DMS53 (cell line): ENCODE data around the gene MSANTD2.
A peak's percentile ranks its signal among the peaks of the same experiment; 100 is the strongest.
"Not testable (repeated sequence)": the region's sequence is repeated elsewhere in the genome, so short reads cannot be mapped to it uniquely, and the experiment has no call there.

Source experiments
- DNase-seq: peaks from one replicate; lab custom pipeline; 2025; lab: John Stamatoyannopoulos, UW

Gene MSANTD2

GRCh38 chr11:124770959-124771358 is 29.2 kb downstream of the MSANTD2 start:
- not testable (repeated sequence) for DNase-seq

DNA sequence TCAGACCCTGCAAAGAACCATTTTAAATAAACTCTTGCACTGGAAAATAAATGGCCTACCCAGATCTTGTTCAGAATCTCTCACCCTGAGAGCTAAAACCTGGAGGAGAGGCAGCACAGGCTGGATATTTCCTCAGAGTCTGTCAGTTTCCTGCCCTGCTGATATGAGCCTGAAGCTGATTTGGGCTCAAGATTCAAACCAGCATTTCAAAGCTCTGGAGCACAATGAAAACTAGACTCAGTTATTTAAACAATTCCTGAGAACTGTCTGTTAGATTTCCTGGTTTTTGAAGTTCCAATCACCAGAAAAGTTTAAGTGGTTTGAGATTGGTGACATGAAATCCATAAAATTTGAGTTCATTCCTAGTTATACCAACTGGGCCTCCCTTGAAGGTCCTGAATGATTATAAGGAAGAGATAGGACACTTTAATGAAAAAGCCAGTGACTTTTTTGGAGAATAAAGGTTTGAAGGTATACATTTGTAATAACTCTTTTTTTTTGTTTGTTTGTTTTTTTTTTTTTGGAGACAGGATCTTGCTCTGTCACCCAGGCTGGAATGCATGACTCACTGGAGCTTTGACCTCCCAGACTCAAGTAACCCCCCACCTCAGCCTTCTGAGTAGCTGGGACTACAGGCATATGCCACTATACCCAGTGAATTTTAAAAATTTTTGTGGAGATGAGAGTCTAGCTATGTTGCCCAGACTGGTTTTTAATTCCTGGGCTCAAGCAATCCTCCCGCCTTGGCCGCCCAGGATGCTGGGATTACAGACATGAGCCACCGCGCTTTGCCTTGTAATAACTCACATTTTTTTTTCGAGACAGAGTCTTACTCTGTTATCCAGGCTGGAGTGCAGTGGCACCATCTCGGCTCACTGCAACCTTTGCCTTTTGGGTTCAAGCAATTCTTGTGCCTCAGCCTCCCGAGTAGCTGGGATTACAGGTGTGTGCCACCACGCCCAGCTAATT is 30.1 kb downstream of the MSANTD2 start:
- DNase-seq: peak; percentile 10

DNA sequence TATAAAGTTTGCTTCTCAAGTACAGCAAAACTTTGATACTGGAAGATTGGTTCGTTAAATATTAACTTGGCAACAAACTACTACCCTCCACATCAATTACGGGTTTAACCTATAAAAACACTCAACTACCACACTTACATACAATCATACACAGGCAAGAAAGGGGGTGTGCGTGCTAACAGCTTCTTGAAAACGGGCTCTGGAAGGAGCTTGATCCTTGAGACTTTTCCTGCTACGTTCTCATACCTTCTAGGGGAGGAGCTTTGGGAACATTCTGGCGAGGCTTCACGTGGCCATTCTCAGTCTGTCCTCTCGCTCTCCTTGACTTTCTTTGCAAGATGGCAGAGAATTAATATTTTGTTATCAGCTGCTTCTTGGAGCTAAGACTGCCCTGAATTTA is 31.3 kb downstream of the MSANTD2 start:
- no peak for DNase-seq

DNA sequence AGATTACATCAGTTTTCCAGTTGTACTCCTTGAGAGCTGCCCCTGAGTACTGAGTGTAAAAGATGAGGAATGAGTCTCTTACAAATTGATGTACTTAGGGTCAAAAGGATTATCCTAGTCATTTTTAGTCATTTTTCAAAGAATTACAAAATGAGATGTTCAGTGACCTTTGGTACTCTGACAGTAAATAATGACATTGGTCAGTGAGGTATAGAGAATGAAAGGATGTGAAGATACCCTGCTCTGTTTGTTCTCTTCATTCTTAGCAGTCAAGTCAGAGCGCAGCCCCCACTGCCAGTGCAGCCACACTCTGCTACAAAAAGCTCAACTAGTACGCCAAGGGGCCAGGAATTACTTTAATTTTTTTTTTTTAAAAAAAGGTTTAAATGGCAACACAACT is 34.0 kb downstream of the MSANTD2 start:
- DNase-seq: no peak

DNA sequence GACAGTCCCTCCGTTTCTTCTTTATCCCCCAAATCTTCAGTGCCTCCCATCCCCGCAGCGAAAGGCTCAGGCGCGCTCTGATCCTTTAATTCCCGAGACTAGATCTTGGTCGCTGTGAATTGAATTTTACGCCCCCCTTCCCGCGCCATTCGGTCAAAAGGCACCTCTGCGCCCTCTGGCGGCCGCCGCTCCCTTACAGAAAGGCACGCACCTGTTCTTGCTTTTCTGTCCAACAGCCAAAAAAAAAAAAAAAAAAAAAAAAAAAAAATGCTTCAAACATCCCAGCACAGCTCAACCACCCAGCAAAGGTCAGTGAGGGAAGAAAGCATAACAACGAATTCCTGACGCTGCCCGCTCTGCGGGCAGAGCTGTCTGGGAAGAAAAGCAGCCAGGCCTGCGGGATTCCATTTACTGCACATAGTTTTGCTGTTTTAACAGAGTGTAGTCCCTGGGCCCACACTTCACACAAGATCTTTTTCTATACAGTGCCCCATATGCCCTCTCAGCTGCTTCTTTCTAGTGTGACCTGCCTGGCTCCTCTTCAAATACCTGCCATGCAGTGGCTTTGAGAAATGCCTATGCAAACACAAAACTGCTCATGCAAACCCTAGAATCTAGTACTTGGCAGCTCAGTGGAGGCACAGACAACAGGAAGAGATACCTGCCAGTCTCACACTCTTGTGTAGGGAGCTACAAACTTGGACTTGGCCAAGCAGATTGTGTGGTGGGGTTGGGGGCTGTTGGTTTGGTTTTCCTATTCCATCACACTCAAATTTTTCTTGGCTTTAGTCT is 36.9 kb downstream of the MSANTD2 start:
- peak; percentile 93 for DNase-seq

DNA sequence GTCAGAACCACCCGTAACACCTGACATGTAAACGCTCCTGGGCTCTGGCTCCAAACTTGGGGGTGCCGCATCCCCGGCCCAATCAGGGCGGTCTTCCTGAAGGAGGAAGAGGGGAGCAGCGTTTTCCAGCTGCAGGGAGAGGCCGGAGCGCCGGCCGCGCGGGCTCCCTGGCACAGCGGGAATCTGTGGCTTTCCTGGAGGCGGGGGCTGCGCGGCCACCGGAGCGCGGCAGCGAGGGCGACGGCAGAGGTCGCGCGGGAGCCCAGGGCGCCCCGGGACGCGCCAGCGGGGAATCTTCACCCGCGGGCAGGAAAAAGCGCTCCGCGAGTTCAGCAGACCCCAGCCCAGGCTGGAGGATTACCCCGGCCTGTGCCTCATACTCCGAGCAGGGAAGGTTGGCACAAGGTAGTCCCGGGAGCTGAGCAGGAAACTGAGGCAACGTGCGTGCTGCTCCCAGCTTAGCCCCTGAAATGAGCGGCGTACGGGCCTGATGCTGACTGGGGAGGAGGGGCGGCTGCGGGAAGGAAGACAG is 37.5 kb downstream of the MSANTD2 start:
- DNase-seq: peak; percentile 74

DNA sequence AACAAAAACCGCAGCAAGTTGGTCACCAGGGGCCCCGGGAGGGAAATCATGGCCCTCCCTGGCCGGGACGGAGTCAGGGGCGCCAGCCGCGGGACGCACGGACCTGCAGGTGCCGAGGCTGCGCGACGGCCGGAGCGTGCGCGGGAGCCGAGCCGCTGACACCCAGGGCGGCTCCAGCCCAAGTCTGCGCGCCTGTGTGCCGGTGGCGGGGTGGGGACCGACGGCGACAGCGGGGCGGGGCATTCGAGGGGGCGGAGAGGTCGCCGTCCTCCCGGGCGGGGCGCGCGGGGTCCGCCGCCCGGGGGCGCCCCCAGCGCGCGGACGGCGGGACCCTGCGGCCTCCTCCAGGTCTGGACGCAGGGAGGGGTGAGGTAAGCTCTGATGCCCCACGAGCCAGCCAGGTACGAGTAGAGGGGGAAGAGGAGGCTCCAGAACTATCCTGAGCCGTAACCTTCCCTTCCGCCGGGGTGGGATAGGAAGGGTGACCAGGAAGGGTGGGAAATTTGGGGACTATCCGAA is 38.0 kb downstream of the MSANTD2 start, which contains the start of gene ESAM:
TSS of gene ESAM (minus strand) at position 186 of the 519 bp plus-strand sequence. CDS start at position 50, 136 bp downstream.
- peak; percentile 83 for DNase-seq

- no peak for DNase-seq
Observed at GRCh38 chr11:124761301-124762104, 38.7 kb downstream of the MSANTD2 start.

DNA sequence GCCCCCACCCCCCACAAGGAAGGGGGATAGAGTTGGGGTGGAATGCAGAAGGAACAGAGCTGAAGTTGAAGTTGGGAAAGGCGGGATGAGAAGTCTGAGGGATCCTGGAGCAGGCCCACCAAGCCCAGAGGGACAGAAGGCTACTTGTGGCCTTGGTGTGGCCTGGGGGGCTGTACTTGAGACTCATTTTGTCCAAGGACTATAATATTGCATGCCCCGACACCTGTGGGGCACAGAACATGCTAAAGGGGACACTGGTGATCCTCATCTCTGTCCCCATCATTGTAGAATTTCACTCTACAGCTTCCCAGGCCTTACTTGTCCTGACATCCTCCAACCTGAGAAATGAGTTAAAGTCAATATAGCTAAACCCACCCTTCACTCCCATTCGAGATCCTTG is 39.4 kb downstream of the MSANTD2 start:
- no peak for DNase-seq

DNA sequence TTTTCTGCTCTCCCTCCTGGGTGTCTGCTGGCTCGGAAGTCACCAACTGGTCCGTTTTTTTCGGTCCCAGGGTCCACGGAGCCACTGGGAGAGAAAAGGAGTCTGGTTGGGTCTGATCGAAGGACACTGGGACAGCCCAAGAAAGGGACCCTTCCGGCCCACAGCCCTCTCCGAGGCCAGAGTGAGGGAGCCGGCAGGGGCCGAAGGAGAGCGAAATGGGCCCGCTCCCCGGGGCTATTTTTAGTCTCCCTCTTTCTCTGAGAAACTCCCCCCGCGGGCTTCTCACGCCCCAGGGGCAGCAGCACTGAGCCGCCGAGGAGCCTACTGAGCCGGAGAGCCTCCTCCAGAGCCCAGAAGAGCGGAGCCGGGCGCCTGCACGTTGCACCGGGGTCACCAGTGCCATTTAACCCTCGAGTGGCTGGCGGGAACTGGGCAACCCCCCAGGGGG is 40.0 kb downstream of the MSANTD2 start:
- no peak for DNase-seq

DNA sequence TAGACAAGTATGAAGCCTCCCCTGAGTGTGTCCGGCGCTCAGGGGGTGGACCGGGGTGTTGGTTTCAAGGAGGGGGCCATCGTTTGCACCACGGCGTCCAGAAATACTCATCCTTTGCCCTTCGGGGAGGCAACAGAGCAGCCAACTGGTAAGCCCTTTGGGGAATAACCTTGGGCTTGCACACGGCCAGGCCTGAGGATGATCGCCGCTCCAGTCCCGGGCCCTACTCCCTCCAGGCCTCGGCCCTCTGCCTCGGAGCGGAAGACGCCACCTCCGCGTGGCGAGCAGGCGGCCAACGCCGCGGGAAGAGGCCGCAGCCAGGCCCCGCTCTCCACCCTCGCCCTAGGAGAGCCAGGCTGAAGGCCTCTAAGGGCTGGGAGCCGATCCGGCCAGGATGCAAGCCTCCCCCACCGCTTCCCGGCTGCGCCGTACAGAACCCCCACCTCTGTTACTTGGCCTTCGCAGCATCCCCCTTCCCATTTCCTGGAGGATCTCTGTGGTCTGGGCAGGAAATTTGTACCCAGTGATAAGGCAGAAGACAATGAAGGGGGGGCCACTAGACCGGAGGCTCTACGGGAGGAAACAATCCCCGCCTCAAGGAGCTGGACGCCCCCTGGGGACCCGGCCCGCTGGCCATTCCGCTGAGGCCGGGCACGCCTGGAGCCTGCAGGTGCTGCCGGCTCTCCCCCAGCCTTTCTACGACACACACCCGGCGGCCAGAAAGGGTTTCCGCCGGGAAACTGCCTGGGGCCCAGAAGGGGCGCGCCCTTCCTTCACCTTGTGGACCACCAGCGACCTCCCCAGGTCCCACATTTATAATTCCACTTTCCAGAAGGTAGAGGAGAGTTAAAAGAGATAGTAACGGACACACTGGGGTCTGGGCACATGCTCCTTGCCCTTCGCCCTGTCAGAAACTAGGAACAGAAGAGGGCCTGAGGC is 40.7 kb downstream of the MSANTD2 start:
- peak; percentile 61 for DNase-seq

DNA sequence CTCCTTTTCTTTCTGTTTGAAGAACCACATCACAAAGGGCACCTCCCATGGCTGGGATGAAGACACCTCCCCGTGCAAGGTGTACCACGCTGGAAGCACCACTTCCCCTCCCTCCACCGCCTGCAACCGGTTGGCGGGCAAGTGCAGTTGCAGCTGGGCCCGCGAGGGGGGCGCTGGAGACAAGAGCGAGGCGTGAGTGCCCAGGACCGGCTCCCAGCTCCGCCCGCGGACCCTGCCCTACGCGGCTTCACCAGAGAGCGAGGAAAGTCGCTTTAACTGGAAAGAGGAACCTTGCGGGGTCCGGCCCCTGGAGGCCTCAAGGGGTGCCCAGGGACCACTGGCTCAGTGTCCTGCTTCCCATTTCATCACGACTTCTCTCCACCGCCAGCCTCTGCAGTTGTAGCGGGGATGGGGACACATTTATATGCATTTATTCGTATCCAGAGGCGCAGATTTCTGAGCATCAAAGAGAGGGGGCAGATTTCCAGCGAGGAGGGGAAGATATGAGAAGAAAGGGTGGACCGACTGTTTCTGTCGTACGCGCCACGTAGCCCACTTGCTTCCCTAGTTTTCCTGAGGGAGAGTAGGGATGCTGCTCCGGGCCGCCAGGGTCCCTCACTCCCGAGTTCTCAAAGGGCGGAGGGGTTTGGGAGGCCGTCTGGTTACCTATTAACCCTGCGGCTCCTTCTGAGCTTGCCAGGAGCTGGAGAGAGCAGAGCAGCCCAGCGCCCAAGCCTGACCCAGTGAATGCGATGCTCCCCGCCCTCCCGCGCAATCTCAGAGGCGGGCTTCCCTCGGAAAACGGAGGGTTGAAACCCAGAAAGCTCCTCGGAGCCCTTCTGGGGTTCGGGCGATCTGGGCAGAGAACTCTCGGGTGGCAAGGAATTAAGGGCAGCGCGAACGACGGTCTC is 41.6 kb downstream of the MSANTD2 start:
- DNase-seq: peak; percentile 97

DNA sequence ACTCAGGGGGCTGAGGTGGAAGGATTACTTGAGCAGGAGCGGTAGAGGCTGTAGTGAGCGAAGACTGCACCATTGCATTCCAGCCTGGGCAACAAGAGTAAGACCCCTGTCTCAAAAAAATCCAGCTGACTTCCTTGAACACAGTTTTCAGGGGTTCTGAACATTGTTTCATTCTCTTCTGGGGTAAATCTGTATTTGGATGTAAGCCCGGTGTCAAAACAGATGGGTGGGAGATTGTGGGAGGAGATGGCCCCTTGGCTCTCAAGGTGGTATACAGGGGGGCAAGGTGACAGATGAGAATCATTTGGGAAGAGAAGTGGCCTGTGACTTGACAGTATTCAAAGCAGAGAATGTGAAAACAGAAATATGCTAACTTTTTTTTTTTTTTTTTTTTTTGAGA is 42.9 kb downstream of the MSANTD2 start:
- no peak for DNase-seq

DNA sequence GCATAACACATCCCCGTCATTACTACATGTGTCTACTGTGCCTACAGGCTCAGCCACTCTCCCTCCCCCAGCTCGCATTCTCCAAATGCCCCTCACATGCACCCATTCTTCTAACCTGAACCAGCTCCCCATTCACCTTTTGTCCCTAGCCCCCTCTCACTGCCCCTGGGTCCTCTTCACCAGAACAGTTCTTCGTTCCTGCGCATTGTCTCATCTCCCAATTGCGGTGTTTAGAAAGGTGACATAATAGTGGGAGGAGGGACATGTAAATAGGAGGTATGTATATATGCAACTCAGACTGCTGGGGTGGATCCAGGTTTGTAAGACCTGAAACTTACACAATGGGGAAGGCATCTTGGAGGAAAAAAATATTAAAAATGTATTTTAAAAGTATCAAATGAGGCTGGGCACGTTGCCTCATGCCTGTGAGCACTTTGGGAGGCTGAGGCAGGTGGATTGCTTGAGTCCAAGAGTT is 43.4 kb downstream of the MSANTD2 start:
- DNase-seq: no peak

DNA sequence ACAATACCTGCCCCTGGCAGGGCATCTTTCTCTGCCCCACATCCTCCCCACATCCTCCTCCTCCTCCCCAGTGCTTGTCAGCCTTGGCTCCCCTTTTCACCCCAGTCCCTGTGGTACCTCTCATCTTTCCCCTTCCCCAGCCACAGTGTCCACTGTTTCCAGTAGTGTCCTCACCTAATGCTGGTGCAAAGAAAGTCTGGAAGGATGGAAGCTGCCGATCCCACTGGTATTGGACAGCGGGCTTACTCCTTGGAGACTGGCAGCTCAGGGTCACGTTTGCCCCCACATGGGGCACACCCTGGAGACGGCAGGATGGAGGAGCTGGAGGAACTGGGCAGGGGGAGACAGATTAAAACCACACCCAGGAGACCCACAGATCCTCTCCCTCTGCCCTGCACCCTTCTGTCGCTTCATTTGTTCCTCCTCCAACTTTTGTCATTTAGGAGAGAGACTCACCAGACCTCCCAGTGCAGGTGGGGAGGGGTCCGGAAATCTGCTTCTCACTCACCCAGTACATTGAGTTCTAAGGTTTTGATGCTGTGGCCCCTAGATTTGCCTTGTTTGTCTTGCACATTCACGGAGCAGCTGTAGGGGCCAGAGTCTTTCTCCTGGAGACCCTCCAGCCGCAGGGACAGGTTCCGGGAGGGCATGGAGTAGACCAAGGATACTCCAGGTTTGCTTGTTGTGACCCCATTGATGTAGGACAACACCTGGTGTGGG is 44.0 kb downstream of the MSANTD2 start:
- no peak for DNase-seq

DNA sequence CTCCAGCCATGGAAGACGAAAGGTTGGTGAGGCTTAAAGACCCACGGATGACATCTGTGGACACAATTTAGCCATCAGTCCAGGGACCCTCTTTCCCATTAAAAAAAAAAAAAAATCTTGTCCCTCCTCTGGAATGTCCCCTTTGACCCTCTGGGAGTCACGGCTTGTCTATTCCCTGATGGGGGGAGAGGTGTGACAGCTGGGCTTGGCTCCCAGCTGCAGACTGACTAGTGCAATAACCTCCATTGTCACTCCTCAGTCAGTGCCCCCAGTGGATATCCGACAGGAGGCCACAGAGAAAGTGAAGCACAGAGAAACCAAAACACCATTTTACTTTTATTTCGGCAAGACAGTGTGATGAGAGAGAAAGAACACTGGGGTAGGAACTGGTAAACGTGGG is 45.5 kb downstream of the MSANTD2 start:
- DNase-seq: no peak

GRCh38 chr11:124754309-124754708 is 45.9 kb downstream of the MSANTD2 start:
- DNase-seq: no peak

GRCh38 chr11:124753624-124754023 is 46.6 kb downstream of the MSANTD2 start:
- no peak for DNase-seq
